Placental epithelial cell (primary cell): ENCODE results near the gene SYT4. TPM values are rescaled to one million over a fixed set of nuclear protein-coding genes. Genes with fewer than 3 reads are reported as not detected.

ENCODE experiments used
- total RNA-seq: library from RNA; depleted of rRNA; stranded (reverse); fragments of >200 nt; gene quantifications from 2 replicates; pipeline ENCODE4 v1.2.3, GENCODE V29; 2012

Gene SYT4
- not detected in 2 replicates for total RNA-seq

GRCh38 chr18:43277164-43277600 lies at the start of gene SYT4:
Gene SYT4 (minus strand): TSS chr18:43277490. CDS start chr18:43277281, 209 bp downstream.

Other genes with a start within 250 kb of the SYT4 start
- not detected in 2 replicates for gene RIT2, start 161.8 kb downstream of the SYT4 start, total RNA-seq